ENCODE results near the gene CACNA1S. TPM values are rescaled to one million over a fixed set of nuclear protein-coding genes. Genes with fewer than 3 reads are reported as not detected.

CACNA1S gene
- total RNA-seq, 2 experiments from 2014 or later: not detected

DNA sequence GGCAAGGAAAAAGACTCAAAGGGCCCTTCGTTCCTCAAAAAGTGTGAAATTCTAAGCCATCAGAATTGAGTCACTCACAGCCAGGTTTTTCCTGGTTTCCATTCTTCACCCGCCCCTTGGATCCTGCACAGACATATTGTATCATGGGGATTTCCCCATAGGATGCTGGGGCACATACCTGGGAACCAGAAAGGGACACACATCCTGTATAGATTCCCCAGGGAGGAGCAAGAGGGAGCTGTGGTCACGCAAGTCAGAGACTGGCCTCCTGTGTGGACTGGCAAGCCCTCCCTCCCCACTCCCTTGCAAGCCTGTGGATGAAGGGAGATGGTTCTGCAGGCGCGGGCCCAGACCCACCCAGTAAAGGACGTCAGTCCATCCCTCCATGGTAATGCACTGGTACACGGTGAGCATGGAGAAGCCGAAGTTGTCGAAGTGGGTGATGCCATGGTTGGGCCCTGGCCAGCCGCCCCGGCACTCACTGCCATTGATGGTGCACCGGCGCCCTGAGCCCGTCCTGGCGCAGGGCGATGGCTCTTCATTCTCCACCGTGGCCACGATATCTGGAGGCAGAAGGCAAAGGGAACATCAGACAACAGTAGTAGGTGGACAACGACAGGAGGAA lies 23.2 kb downstream of the CACNA1S start:
- Histone ChIP-seq H3K4me3 (ENCODE audit: low read depth, low read length, poor library complexity, severe bottlenecking) (no peak overlapping the region), H2AFZ (ENCODE audit: low read length) (no peak overlapping the region), H3K9me3 (ENCODE audit: low read length) (no peaks in the 10 kb centered on the region), H3K79me2 (ENCODE audit: insufficient read depth, low read depth, low read length) (no peaks in the 10 kb centered on the region), H3K36me3 (ENCODE audit: insufficient read depth, low read length) (no peaks in the 10 kb centered on the region), H3K9me2 (ENCODE audit: insufficient read depth, low read length) (no peaks in the 10 kb centered on the region), H4K20me1 (ENCODE audit: insufficient read depth, low read length) (no peaks in the 10 kb centered on the region), H3K27ac (ENCODE audit: low read depth, low read length, poor library complexity, severe bottlenecking) (no peak overlapping the region), H3K4me1 (ENCODE audit: insufficient read depth, low read length, poor library complexity, severe bottlenecking) (no peaks in the 10 kb centered on the region), H3K4me2 (ENCODE audit: low read length) (no peak overlapping the region)
- no TSS peak for BruUV-seq (replicated peaks)
- ChIA-PET CTCF (ENCODE audit: unreplicated experiment) (no interaction called here), POLR2A (interaction anchor here (1.2 kb wide), 1 partner anchor 59 kb away, joined by 3 read pairs; no protein-coding TSS in a partner anchor)
- TF ChIP-seq, protein P1, sequence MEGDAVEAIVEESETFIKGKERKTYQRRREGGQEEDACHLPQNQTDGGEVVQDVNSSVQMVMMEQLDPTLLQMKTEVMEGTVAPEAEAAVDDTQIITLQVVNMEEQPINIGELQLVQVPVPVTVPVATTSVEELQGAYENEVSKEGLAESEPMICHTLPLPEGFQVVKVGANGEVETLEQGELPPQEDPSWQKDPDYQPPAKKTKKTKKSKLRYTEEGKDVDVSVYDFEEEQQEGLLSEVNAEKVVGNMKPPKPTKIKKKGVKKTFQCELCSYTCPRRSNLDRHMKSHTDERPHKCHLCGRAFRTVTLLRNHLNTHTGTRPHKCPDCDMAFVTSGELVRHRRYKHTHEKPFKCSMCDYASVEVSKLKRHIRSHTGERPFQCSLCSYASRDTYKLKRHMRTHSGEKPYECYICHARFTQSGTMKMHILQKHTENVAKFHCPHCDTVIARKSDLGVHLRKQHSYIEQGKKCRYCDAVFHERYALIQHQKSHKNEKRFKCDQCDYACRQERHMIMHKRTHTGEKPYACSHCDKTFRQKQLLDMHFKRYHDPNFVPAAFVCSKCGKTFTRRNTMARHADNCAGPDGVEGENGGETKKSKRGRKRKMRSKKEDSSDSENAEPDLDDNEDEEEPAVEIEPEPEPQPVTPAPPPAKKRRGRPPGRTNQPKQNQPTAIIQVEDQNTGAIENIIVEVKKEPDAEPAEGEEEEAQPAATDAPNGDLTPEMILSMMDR (conservative IDR thresholded peaks at IDR 0.05; ENCODE audit: low read length): no peak
- no peak for TF ChIP-seq EZH2phosphoT487 (IDR thresholded peaks at IDR 0.05; ENCODE audit: borderline replicate concordance, low read depth, low read length)
- intact Hi-C loops (cut with micrococcal nuclease; ENCODE audit: unreplicated experiment): loop anchor here (10.0 kb wide), 1 partner anchor 136 kb away; no protein-coding TSS in a partner anchor
- no peak for DNase-seq (ENCODE audit: low spot score)

DNA sequence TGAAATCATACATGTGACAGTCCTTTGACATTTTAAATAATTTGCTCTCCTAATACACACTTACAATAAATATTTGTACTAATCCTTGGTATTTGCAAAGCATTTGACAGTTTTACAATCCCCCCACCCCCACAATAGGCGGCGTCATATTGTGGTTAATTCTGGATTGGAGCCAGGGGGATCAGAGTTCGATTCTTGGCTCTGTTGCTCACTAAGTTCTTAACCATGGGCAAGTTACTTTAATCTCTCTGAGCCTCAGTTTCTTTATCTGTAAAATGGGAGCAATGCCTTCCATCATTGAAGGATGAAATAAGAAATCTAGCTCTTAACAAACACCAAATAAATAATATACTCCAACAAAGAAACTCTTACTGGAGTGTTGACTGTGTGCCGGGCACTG lies 23.8 kb downstream of the CACNA1S start:
- Histone ChIP-seq H3K4me1 (ENCODE audit: insufficient read depth, low read length, poor library complexity, severe bottlenecking) (no peaks in the 10 kb centered on the region), H2AFZ (ENCODE audit: low read length) (no peak overlapping the region), H3K79me2 (ENCODE audit: insufficient read depth, low read depth, low read length) (no peaks in the 10 kb centered on the region), H3K9me2 (ENCODE audit: insufficient read depth, low read length) (no peaks in the 10 kb centered on the region), H3K36me3 (ENCODE audit: insufficient read depth, low read length) (no peaks in the 10 kb centered on the region), H3K4me2 (ENCODE audit: low read length) (no peak overlapping the region), H3K4me3 (ENCODE audit: low read depth, low read length, poor library complexity, severe bottlenecking) (no peak overlapping the region), H4K20me1 (ENCODE audit: insufficient read depth, low read length) (no peaks in the 10 kb centered on the region), H3K9me3 (ENCODE audit: low read length) (no peaks in the 10 kb centered on the region), H3K27ac (ENCODE audit: low read depth, low read length, poor library complexity, severe bottlenecking) (no peak overlapping the region)
- ChIA-PET POLR2A (no interaction called here), CTCF (ENCODE audit: unreplicated experiment) (no interaction called here)
- intact Hi-C loops (cut with micrococcal nuclease; ENCODE audit: unreplicated experiment): loop anchor here (10.0 kb wide), 1 partner anchor 136 kb away; no protein-coding TSS in a partner anchor
- no peak for TF ChIP-seq EZH2phosphoT487 (IDR thresholded peaks at IDR 0.05; ENCODE audit: borderline replicate concordance, low read depth, low read length)
- TF ChIP-seq, protein P1 (conservative IDR thresholded peaks at IDR 0.05; ENCODE audit: low read length): no peak
- DNase-seq (ENCODE audit: low spot score): no peak
- no TSS peak for BruUV-seq (replicated peaks)
